HG03432 (cell line): Measurements from ENCODE around the gene CTDSPL.
A peak's percentile ranks its signal among the peaks of the same experiment; 100 is the strongest.

ENCODE experiments used
- ATAC-seq: cut with Tn5 transposase; IDR thresholded peaks from one replicate; pipeline ENCODE4 v1.9.1; 2021; ENCODE audit warnings: mild to moderate bottlenecking, moderate library complexity; ENCODE audit not compliant: unreplicated experiment

CTDSPL gene

DNA sequence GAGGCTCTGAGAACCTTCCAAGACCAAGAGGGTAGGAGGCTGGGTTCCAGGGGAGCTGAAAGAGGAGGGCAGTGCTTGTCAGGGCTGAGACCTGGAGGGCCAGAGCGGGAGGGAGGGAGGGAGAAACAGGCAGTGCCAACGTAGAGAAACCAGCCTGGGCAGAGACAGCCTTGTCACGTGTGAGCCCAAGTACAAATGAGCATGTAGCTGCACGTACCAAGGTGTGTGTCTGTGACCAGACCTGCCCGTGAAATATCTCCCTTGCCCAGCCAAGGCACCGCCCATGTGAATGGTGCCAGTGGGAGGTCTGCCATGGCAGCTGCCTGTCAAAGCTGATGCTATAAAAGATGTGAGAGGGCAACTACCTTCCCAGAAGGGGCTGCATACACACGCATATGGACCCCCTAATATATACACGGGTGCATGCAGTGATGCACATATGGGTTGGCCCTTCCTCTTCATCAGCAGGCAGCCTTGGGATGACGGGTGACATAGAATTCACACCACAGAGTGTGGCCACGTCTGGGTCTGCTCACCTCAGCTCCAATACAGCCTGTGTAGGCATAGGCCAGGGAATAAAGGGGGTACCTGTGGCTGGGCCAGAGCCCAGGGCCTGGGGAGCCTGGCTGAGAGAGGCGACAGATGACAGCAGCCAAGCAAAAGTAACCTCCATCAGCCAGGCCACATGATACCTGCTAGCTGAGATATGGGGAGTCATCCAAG, 7.8 kb upstream of the CTDSPL start:
- no peak for ATAC-seq

GRCh38 chr3:37855363-37855970, 6.2 kb upstream of the CTDSPL start:
- no peak for ATAC-seq

DNA sequence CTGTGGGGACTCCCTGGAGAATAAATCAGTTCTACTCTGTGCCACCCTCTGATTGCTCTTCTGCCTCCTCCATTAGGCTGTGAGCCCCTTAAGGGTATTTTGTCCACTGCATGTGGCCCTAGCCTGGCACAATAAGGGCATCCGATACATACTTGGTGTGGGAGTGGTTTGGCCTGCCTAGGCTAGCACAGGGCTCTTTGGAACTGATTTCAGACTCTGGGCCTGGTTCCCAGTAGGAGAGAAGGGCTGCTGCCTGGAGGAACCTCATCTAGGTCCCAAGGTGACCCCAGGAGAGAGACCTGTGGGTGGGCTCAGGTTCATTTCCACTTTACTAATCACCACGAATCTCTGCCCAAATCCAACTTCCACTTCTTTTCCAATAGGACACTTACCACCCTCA, 5.3 kb upstream of the CTDSPL start:
- no peak for ATAC-seq

DNA sequence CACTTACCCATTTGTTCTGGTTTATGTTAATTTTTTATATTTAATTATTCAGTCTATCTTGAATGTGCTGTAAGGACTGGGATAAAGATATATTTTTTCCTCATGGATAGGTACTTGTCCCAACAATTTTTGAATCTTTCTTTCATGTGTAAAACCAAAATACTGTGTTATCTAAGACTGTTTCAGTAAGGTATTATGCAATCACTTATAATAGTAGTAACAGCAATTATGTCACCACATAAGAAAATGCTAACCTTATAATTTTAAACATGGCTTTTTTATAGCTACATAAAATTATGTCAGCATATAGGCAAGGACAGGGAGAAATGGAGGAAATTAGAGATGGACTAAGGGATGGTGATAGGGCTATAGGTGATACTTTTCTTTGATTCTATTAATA, 2.9 kb upstream of the CTDSPL start:
- ATAC-seq = no peak

DNA sequence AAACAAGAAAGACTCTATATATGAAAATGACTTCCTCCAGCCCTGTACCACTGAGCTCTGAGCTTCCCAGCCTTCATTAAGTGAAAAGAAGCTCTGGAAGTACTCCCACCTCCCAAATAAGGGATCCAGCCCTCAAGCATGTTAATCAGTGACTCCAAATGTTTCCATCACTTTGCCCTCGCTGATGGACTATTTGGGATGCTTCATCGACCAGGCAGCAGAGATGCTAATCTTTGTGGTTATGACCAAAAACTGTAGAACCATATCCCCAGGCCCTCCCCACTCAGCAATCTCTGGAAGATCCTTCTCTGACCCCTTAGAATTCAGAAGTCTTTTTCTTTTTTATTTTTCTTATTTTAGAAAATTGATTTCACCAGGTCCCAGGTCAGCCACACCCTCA, 2.3 kb upstream of the CTDSPL start:
- no peak for ATAC-seq

GRCh38 chr3:37859908-37860199, 1.8 kb upstream of the CTDSPL start:
- ATAC-seq = no peak

DNA sequence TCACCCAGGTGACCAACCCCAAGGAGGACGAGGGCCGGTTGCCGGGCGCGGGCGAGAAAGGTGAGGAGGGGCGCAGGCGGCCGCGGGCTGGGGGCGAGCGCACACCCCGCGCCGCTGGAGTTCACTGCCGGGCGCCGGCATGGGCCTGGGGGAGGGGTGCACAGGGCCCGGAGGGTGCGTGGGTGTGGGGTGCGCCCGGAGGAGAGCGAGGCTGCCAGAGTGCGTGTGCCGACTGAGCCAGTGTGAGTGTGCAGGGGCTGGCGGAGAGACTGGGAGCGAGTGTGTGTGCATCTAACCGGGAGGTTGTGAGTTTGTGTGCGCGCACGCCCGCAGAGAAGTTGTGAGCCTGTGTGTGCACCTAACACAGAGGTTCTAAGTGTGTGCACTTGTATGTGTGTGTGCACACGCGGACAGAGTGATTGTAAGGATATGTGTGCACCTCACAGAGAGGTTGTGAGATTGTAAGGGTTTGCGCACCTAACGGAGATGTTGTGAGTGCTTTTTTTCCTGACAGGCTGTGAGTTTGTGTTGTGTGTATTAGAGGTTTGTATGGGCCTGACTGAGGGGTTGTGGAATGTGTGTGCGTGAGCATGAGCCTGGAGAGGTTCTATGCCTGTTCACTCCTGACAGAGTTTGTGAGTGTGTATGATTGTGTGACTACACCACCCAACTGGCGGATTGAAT, 681 bp downstream of the CTDSPL start:
- peak; percentile 29 for ATAC-seq

- no peak for ATAC-seq
Observed at GRCh38 chr3:37862903-37863815, 1.5 kb downstream of the CTDSPL start.

GRCh38 chr3:37863949-37864822, 2.5 kb downstream of the CTDSPL start:
- no peak for ATAC-seq

GRCh38 chr3:37864904-37865303, 3.2 kb downstream of the CTDSPL start:
- ATAC-seq = no peak

DNA sequence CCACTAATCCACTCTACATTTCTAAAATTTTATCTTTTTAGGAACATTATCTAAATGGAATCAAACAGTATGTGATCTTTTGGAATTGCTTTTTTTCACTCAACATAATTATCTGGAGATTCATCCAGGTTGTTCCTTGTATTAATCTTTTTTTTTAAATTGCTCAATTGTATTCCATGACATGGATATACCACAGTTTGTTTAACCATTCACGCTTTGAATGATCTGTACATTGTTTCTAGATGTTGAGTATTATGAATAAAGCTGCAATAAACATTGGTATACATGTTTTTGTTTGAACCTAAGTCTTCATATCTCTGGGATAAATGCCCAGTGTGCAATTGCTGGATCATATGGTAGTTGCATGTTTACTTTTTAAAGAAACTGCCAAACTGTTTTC, 5.5 kb downstream of the CTDSPL start:
- no peak for ATAC-seq

DNA sequence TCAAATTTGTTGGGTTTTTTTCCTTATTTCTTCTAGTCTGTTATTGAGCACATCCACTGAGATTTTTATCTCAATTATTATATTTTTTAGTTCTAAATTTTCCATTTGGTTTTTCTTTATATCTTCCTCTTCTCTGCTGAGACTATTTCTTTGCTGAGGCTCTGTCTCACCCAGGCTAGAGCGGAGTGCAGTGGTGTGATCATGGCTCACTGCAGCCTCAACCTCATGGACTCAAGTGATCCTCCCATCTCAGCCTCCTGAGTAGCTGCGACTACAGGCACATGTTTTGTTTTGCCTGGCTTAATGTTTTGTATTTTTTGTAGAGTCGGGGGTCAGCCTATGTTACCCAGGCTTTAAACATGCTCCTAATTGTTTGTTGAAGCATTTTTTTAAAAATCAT, 10.2 kb downstream of the CTDSPL start:
- ATAC-seq = no peak

DNA sequence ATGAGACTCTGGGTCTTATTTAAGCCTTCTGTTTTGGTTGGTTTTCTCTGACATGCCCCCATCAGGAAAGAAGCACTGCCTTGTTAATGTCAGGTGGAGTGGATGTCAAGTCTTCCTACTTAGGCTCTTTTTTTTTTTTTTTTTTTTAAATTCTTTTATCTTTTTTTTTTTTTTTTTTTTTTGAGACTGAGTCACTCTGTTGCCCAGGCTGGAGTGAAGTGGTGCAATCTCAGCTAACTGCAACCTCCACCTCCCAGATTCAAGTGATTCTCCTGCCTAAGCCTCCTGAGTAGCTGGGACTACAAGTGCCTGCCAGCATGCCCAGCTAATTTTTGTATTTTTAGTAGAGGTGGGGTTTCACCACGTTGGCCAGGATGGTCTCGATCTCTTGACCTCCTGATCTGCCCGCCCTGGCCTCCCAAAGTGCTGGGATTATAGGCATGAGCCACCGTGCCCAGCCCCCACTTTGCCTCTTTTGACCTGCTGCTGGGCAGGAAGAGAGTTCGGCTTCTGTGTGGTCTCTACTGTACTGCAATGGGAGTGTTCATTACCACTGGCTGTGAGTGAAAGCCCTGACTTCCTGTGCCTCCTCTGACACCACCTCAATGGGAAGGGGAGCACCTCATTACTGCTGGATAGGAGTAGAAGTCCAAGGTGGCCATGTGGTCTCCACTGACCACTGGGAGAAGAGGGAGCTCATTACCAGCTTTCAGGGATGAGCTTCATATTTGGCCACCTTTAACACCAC, 10.9 kb downstream of the CTDSPL start:
- no peak for ATAC-seq

DNA sequence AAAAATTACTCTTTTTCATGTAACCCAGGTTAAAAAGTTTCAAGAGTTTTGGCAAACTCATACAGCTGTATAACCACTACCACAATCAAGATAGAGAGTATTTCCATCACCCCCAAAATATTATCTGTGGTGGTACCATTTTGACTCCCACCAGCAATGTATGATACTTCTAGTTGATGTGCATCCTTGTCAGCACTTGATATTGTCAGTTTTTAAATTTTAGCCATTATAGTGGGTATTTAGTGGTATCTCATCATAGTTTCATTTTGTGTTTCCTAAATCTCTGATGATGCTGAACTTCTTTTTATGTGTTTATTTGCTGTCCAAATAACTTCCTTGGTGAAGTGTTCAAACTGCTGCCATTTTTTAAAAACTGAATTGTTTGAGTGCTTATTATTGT, 14.6 kb downstream of the CTDSPL start:
- no peak for ATAC-seq

DNA sequence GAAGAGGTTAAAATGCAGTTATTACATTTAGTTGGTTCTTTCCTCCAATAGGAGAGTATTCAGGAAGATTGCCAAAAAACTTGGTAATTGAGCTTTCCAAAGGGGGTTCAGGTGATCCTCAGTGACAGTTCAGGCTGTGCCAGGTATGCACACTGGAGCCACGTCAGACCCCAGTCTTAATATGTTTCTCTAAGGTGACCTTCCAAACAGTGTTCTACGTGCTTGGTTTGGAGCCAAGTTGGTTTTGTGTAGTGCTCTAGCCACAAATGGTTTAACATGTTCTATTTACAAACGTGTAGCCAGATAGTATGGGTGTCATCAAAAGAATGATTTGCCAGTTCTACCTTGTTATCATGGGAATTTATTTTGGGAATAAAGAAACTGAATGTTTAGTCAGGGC, 21.0 kb downstream of the CTDSPL start:
- ATAC-seq = no peak

DNA sequence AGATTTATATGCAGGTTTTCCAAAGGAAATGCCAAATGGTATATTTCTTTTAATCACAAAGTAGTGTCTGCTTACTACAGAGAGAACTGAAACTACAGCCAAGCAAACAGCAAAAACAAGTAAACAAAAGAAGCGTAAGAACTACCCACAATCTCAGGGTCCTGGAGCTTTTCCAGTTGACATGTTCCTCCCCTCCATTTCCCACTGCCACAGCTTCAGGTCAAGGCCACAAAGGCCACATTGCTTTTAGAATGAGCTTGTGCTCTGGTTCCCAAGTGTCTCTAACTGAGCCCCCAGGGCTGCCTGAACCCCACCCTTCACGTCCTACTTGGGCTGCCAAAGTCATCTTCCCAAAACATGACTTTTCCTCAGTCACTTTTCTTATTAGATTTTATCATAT, 24.1 kb downstream of the CTDSPL start:
- ATAC-seq = no peak

DNA sequence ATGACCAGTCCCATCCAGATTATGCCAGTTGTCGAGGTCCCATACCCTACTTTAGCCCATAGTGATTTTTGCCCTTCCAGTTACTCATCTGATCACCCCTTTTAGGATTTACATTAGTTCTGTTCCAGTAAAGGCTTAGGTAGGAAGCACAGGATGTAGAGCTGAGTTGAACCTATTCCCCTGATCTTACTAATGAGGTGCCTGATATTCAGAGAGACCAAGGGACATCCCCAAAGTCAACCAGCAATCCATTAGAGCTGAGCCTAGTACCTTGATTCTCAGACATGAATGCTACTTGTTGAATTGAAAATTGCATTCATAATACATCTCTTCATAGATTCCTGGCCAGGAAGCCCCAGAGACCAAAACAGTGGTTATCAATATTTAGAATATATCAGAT, 24.7 kb downstream of the CTDSPL start:
- ATAC-seq = no peak

- ATAC-seq = no peak
Observed at GRCh38 chr3:37887062-37887461, 25.4 kb downstream of the CTDSPL start.

GRCh38 chr3:37887824-37888223, 26.1 kb downstream of the CTDSPL start:
- ATAC-seq = no peak

DNA sequence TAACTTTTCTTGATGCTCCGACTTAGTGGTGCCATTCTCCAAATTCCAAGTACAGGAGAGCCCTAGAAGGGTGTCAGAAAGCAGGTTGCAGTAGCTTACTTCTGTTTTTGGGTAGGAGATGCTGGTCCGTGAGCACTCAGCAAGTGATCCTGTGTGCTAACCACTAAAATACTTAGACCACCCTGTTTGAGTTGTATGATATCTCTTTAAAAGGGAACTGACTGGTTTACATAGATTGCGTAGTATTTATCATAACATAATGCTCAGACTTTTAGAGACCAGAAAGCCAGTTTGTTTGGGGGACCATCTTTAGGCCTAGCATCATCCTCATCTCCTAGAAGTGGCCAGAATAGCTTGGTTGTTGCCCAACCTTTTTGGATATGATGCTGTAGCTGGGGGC, 26.7 kb downstream of the CTDSPL start:
- no peak for ATAC-seq
